HG03521 (cell line): ENCODE measurements around the gene TMSB4X.
A peak's percentile ranks its signal among the peaks of the same experiment; 100 is the strongest.
"Not testable (repeated sequence)": the region's sequence is repeated elsewhere in the genome, so short reads cannot be mapped to it uniquely, and the experiment has no call there.

Experiments used
- ATAC-seq: cut with Tn5 transposase; IDR thresholded peaks from one replicate; pipeline ENCODE4 v1.9.1; 2021; ENCODE audit warnings: mild to moderate bottlenecking, moderate library complexity; ENCODE audit not compliant: unreplicated experiment

Gene TMSB4X

GRCh38 chrX:12994321-12994720 lies 19.4 kb downstream of the TMSB4X start:
- no peak for ATAC-seq

GRCh38 chrX:12996934-12997435 lies 22.1 kb downstream of the TMSB4X start:
- no peak for ATAC-seq

- no peak for ATAC-seq
Measured at GRCh38 chrX:12997906-12998687, 23.2 kb downstream of the TMSB4X start.

GRCh38 chrX:12999422-12999821 lies 24.5 kb downstream of the TMSB4X start:
- peak; percentile 34 for ATAC-seq

- ATAC-seq, result no peak
Measured at GRCh38 chrX:13000301-13000811, 25.4 kb downstream of the TMSB4X start.

GRCh38 chrX:13001097-13001496 lies 26.2 kb downstream of the TMSB4X start:
- ATAC-seq, result no peak

GRCh38 chrX:13001961-13002671 lies 27.2 kb downstream of the TMSB4X start:
- no peak for ATAC-seq

GRCh38 chrX:13005661-13006473 lies 31.0 kb downstream of the TMSB4X start:
- peak; percentile 46 for ATAC-seq

GRCh38 chrX:13007519-13008188 lies 32.7 kb downstream of the TMSB4X start:
- no peak for ATAC-seq

GRCh38 chrX:13008189-13008533 lies 33.3 kb downstream of the TMSB4X start:
- ATAC-seq, result no peak

GRCh38 chrX:13008851-13009250 lies 33.9 kb downstream of the TMSB4X start:
- ATAC-seq, result no peak

- ATAC-seq, result no peak
Measured at GRCh38 chrX:13009273-13009672, 34.4 kb downstream of the TMSB4X start.

- no peak for ATAC-seq
Measured at GRCh38 chrX:13009844-13010243, 34.9 kb downstream of the TMSB4X start.

GRCh38 chrX:13010546-13010945 lies 35.6 kb downstream of the TMSB4X start:
- no peak for ATAC-seq

- peak; percentile 84 for ATAC-seq
Measured at GRCh38 chrX:13013363-13014110, 38.6 kb downstream of the TMSB4X start.

GRCh38 chrX:13014111-13015096 lies 39.5 kb downstream of the TMSB4X start:
- ATAC-seq, result no peak

GRCh38 chrX:13015536-13016236 lies 40.8 kb downstream of the TMSB4X start:
- ATAC-seq, result no peak

- not testable (repeated sequence) for ATAC-seq
Measured at GRCh38 chrX:13016731-13017130, 41.8 kb downstream of the TMSB4X start.
